Inflammatory macrophage treated with lipopolysaccharide for 4 hours (primary cell): ENCODE results near the gene FGF16.
"Not testable (repeated sequence)": the region's sequence is repeated elsewhere in the genome, so short reads cannot be mapped to it uniquely, and the experiment has no call there.

Experiments
- DNase-seq: peaks from one replicate; pipeline ENCODE4 v3.0.0-alpha.2; 2020

The FGF16 gene

GRCh38 chrX:77446908-77447652, at the start of gene FGF16:
TSS of gene FGF16 (plus strand) at chrX:77447389. CDS start at chrX:77447675, 286 bp downstream.
- DNase-seq: no peak

GRCh38 chrX:77398330-77398954, 48.7 kb upstream of the FGF16 start:
- DNase-seq: no peak

GRCh38 chrX:77404419-77404818, 42.8 kb upstream of the FGF16 start:
- DNase-seq: no peak

- not testable (repeated sequence) for DNase-seq
These were observed 39.4 kb upstream of the FGF16 start for GRCh38 chrX:77407821-77408220.

GRCh38 chrX:77412631-77413030, 34.6 kb upstream of the FGF16 start:
- no peak for DNase-seq

- DNase-seq: no peak
These were observed 32.0 kb upstream of the FGF16 start for GRCh38 chrX:77415161-77415560.

GRCh38 chrX:77415882-77416281, 31.3 kb upstream of the FGF16 start:
- no peak for DNase-seq

- DNase-seq: no peak
These were observed 24.1 kb upstream of the FGF16 start for GRCh38 chrX:77422891-77423648.

GRCh38 chrX:77426811-77427210, 20.4 kb upstream of the FGF16 start:
- DNase-seq: no peak

- DNase-seq: no peak
These were observed 19.6 kb upstream of the FGF16 start for GRCh38 chrX:77427611-77428010.

GRCh38 chrX:77428551-77428950, 18.6 kb upstream of the FGF16 start:
- DNase-seq: no peak

GRCh38 chrX:77431227-77431626, 16.0 kb upstream of the FGF16 start:
- peak; percentile 45 for DNase-seq

GRCh38 chrX:77433001-77433400, 14.2 kb upstream of the FGF16 start:
- DNase-seq: no peak

GRCh38 chrX:77434962-77435361, 12.2 kb upstream of the FGF16 start:
- DNase-seq: no peak

GRCh38 chrX:77436271-77436670, 10.9 kb upstream of the FGF16 start:
- DNase-seq: no peak

- DNase-seq: peak; percentile 57
These were observed 10.5 kb upstream of the FGF16 start for GRCh38 chrX:77436682-77437081.

- DNase-seq: no peak
These were observed 6.9 kb upstream of the FGF16 start for GRCh38 chrX:77440330-77440729.

GRCh38 chrX:77441033-77441432, 6.2 kb upstream of the FGF16 start:
- DNase-seq: no peak

- DNase-seq: no peak
These were observed 5.7 kb upstream of the FGF16 start for GRCh38 chrX:77441479-77441878.

GRCh38 chrX:77442728-77443127, 4.5 kb upstream of the FGF16 start:
- DNase-seq: no peak

- DNase-seq: peak; percentile 49
These were observed 3.1 kb upstream of the FGF16 start for GRCh38 chrX:77444075-77444474.

GRCh38 chrX:77444545-77444944, 2.6 kb upstream of the FGF16 start:
- peak; percentile 57 for DNase-seq

- DNase-seq: no peak
These were observed 1.1 kb upstream of the FGF16 start for GRCh38 chrX:77446029-77446585.
